A673 (cell line): Measurements from ENCODE around the gene APOA1. TPM values are rescaled to one million over a fixed set of nuclear protein-coding genes. Genes with fewer than 3 reads are reported as not detected.

Source experiments
- BruUV-seq: library from RNA; stranded (reverse); fragments of 400-500 nt; replicated peaks from 2 replicates; lab custom pipeline; 2021; lab: Mats Ljungman, UMichigan
- CTCF ChIA-PET: fragments of 300-600 bp; sonication (Branson Sonifier 250); formaldehyde crosslinking; loops from one replicate; lab custom pipeline; 2022; ENCODE audit warnings: antibody characterized with exemption; lab: Charles Lee
- POLR2A ChIA-PET: fragments of 300-600 bp; sonication (Branson Sonifier 250); formaldehyde crosslinking; loops from one replicate; lab custom pipeline; 2022; ENCODE audit warnings: antibody characterized with exemption; ENCODE audit not compliant: low non-redundant PET; lab: Charles Lee
- DNase-seq: peaks from one replicate; pipeline ENCODE4 v3.0.0-alpha.2; 2015; ENCODE audit warnings: low spot score
- H3K27ac ChIP-seq: fragments of 200-600 bp; sonication (generic); 2 replicates; pipeline ENCODE4 v1.5.1; 2016; ENCODE audit warnings: mixed run types, low read depth, mild to moderate bottlenecking, mixed read lengths, antibody characterized with exemption, low read length; ENCODE audit not compliant: poor library complexity, severe bottlenecking
- H3K27me3 ChIP-seq: fragments of 200-600 bp; sonication (generic); replicated peaks from 2 replicates; pipeline ENCODE4 v1.6.1; 2017; ENCODE audit warnings: mixed run types, low read depth, mild to moderate bottlenecking, mixed read lengths, antibody characterized with exemption, low read length; ENCODE audit not compliant: insufficient read depth, poor library complexity
- H3K36me3 ChIP-seq: fragments of 200-600 bp; sonication (generic); 2 replicates; pipeline ENCODE4 v1.6.1; 2016; ENCODE audit warnings: mixed run types, mild to moderate bottlenecking, mixed read lengths, antibody characterized with exemption, low read length; ENCODE audit not compliant: insufficient read depth, poor library complexity, severe bottlenecking
- H3K4me1 ChIP-seq: fragments of 200-600 bp; sonication (generic); 2 replicates; pipeline ENCODE4 v1.6.1; 2017; ENCODE audit warnings: mixed run types, mild to moderate bottlenecking, mixed read lengths, antibody characterized with exemption, low read length; ENCODE audit not compliant: insufficient read depth, poor library complexity, severe bottlenecking
- H3K4me3 ChIP-seq: fragments of 200-600 bp; sonication (generic); 2 replicates; pipeline ENCODE4 v1.5.1; 2016; ENCODE audit warnings: low read depth, mixed run types, mild to moderate bottlenecking, mixed read lengths, low read length; ENCODE audit not compliant: poor library complexity, severe bottlenecking
- H3K9me3 ChIP-seq: fragments of 200-600 bp; sonication (generic); 2 replicates; pipeline ENCODE4 v1.6.1; 2016; ENCODE audit warnings: mixed run types, low read depth, mild to moderate bottlenecking, mixed read lengths, antibody characterized with exemption, low read length; ENCODE audit not compliant: poor library complexity, severe bottlenecking
- EZH2 ChIP-seq: fragments of 200-600 bp; sonication (generic); IDR thresholded peaks from 2 replicates; pipeline ENCODE4 v1.6.1; 2017; ENCODE audit warnings: borderline replicate concordance, low read depth, mild to moderate bottlenecking, mixed read lengths, antibody characterized with exemption, low read length; ENCODE audit not compliant: poor library complexity, severe bottlenecking
- intact Hi-C: fragments of 100-400 bp; cut with micrococcal nuclease; formaldehyde crosslinking; loops from one replicate; pipeline ENCODE4 v1.10.0; 2022; ENCODE audit not compliant: unreplicated experiment
- total RNA-seq: library from RNA; stranded (reverse); gene quantifications from 2 replicates; pipeline ENCODE4 v1.2.3, GENCODE V29; 2021
- TF ChIP-seq, protein P1 (sequence below): fragments of 300-800, 200-600 bp; sonication (generic); conservative IDR thresholded peaks from 2 replicates; pipeline ENCODE4 v1.5.1; 2017; ENCODE audit warnings: low read depth, mild to moderate bottlenecking, antibody characterized with exemption, low read length, moderate library complexity, mixed read lengths

Gene APOA1
- total RNA-seq, 1 experiment from 2014 or later, result 0.43 TPM

DNA sequence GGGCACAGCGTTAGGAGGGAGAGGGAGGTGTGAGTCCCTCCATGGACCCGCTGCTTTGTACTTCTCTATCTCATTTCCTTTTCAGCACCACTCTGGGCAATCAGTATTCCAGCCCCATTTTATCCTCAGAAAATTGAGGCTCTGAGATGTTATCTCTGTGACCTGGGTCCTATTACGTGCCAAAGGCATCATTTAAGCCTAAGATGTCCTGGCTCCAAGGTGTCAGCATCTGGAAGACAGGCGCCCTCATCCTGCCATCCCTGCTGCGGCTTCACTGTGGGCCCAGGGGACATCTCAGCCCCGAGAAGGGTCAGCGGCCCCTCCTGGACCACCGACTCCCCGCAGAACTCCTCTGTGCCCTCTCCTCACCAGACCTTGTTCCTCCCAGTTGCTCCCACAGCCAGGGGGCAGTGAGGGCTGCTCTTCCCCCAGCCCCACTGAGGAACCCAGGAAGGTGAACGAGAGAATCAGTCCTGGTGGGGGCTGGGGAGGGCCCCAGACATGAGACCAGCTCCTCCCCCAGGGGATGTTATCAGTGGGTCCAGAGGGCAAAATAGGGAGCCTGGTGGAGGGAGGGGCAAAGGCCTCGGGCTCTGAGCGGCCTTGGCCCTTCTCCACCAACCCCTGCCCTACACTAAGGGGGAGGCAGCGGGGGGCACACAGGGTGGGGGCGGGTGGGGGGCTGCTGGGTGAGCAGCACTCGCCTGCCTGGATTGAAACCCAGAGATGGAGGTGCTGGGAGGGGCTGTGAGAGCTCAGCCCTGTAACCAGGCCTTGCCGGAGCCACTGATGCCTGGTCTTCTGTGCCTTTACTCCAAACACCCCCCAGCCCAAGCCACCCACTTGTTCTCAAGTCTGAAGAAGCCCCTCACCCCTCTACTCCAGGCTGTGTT lies 8.5 kb downstream of the APOA1 start:
- CTCF ChIA-PET, result no interaction called here

DNA sequence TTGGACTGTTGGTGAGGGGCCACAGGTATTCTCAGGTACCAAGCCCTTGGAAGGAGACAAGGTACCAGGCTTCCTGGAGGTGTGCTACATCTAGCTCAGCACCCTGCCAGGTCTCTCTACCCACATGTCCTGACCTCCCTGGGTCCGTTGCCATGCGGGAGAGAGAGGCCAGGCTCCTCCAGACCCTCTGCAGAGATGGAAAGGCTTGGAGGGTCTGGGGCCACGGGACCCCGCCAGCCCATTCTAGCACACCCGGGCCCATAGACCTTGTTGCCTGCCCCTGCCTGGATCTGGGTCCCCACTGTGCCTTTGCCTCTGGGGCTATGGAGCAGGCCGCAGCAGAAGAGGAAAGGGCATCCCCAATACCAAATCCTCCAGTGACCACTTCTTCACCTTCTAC lies 10.0 kb downstream of the APOA1 start:
- intact Hi-C loops, result no loop called here
- CTCF ChIA-PET, result no interaction called here
- POLR2A ChIA-PET, result interaction anchor here (0.6 kb wide), 1 partner anchor 338 kb away, joined by 3 read pairs; no protein-coding TSS in a partner anchor
- BruUV-seq, result no TSS peak
- Histone ChIP-seq H3K27ac (no peak overlapping the region), H3K9me3 (no peaks in the 10 kb centered on the region), H3K4me3 (no peak overlapping the region), H3K4me1 (peaks cover 6% of the 10 kb centered on the region), H3K36me3 (no peaks in the 10 kb centered on the region), H3K27me3 (no peaks in the 10 kb centered on the region)
- TF ChIP-seq, protein P1, sequence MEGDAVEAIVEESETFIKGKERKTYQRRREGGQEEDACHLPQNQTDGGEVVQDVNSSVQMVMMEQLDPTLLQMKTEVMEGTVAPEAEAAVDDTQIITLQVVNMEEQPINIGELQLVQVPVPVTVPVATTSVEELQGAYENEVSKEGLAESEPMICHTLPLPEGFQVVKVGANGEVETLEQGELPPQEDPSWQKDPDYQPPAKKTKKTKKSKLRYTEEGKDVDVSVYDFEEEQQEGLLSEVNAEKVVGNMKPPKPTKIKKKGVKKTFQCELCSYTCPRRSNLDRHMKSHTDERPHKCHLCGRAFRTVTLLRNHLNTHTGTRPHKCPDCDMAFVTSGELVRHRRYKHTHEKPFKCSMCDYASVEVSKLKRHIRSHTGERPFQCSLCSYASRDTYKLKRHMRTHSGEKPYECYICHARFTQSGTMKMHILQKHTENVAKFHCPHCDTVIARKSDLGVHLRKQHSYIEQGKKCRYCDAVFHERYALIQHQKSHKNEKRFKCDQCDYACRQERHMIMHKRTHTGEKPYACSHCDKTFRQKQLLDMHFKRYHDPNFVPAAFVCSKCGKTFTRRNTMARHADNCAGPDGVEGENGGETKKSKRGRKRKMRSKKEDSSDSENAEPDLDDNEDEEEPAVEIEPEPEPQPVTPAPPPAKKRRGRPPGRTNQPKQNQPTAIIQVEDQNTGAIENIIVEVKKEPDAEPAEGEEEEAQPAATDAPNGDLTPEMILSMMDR, result no peak
- no peak for TF ChIP-seq EZH2
- no peak for DNase-seq

More for the DNA sequence above, 8.5 kb downstream of the APOA1 start:
- Histone ChIP-seq H3K4me1 (peaks cover 6% of the 10 kb centered on the region), H3K27me3 (no peaks in the 10 kb centered on the region), H3K4me3 (no peak overlapping the region), H3K36me3 (no peaks in the 10 kb centered on the region), H3K27ac (no peak overlapping the region), H3K9me3 (no peaks in the 10 kb centered on the region)
- POLR2A ChIA-PET, result no interaction called here
- DNase-seq, result no peak
- no TSS peak for BruUV-seq
- intact Hi-C loops, result no loop called here
- TF ChIP-seq, protein P1, result no peak

DNA sequence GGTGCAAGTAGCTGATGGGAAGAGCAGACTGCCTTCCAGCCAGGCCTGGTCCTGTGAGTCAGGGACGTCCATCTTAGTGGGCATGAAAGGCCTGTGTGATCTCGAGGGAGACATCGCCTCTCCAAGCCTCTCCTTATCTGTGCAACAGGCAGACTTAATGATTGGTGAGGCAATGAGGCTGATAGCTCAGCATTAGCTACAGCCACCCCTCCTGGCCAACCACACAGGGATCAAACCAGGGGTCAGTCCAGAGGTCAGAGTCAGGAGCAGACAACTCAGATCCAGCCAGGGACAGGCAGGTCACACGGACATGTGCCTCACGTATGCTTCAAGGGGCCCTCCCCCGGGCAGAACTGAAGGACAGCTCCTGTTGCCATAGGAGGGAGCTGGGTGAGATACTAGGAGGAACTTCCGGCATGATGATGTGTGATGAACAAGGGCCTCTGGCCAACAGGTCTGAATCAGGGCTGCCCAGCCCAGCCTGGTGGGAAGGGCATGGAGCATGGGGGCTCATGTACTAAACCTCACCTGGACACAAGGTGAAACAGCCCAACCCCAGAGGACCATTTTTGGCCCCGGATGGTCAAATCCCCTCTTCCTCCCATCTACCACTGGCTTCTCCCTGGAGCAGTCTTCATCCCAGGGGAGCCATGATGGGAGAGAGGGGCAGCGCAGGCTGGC lies 10.5 kb downstream of the APOA1 start:
- Histone ChIP-seq H3K4me3 (no peak overlapping the region), H3K27me3 (no peaks in the 10 kb centered on the region), H3K4me1 (peaks cover 6% of the 10 kb centered on the region), H3K9me3 (no peaks in the 10 kb centered on the region), H3K36me3 (no peaks in the 10 kb centered on the region), H3K27ac (no peak overlapping the region)
- intact Hi-C loops, result no loop called here
- ChIA-PET CTCF (no interaction called here), POLR2A (no interaction called here)
- no TSS peak for BruUV-seq
- TF ChIP-seq EZH2, result no peak
- TF ChIP-seq, protein P1, result no peak
- DNase-seq, result no peak
